GM12873 (cell line): ENCODE results near the gene POU6F2.

Experiments
- CTCF ChIP-seq: IDR thresholded peaks from 2 replicates; pipeline ENCODE4 v1.5.1; 2012; ENCODE audit warnings: low read depth, mild to moderate bottlenecking, moderate library complexity, low read length, control low read depth; ENCODE audit not compliant: insufficient read depth; ENCODE audit errors: missing control alignments

Gene POU6F2

GRCh38 chr7:39360038-39360437 is 382.3 kb downstream of the POU6F2 start:
- TF ChIP-seq CTCF = no peak

GRCh38 chr7:39360766-39361165 is 383.1 kb downstream of the POU6F2 start:
- TF ChIP-seq CTCF = no peak

- TF ChIP-seq CTCF = no peak
Observed at GRCh38 chr7:39365751-39366295, 388.1 kb downstream of the POU6F2 start.

- TF ChIP-seq CTCF = no peak
Observed at GRCh38 chr7:39367451-39367850, 389.7 kb downstream of the POU6F2 start.

GRCh38 chr7:39367943-39368342 is 390.2 kb downstream of the POU6F2 start:
- no peak for TF ChIP-seq CTCF

- TF ChIP-seq CTCF = no peak
Observed at GRCh38 chr7:39372383-39372782, 394.7 kb downstream of the POU6F2 start.

GRCh38 chr7:39374436-39375040 is 396.8 kb downstream of the POU6F2 start:
- TF ChIP-seq CTCF = no peak
